Measurements from ENCODE around the gene SPPL3.

SPPL3 gene

DNA sequence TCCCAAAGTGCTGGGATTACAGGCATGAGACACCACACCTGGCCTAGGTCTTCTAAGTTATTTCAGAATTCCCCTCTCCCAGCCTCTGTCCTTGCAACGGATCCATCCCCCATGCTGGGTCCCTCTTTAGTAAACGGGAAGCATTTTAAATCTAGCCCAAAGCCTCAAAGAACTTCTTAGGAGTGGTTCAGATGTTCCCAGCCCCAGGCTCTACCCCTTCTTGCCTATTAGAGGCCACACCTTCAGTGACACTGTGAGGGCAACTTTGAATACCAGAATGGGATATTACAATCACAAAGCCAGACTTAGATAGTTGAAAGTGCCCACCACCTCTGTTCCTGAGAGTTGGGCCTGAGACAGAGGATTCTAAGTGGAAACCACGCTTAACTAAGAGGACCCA, 18.1 kb upstream of the SPPL3 start:
- Histone ChIP-seq H3K36me3 (ENCODE audit: low read length) (no peaks in the 10 kb centered on the region), H3K9me2 (replicated peaks; ENCODE audit: insufficient read depth, low read length) (no peaks in the 10 kb centered on the region), H3K4me3 (ENCODE audit: insufficient read depth, low read length, poor library complexity, severe bottlenecking) (no peak overlapping the region), H3K4me2 (ENCODE audit: low read depth, low read length, poor library complexity, severe bottlenecking) (no peak overlapping the region), H3K9ac (ENCODE audit: low read length) (no peak overlapping the region), H3F3A (ENCODE audit: insufficient read depth) (no peaks in the 10 kb centered on the region), H3K27me3 (ENCODE audit: low read length) (no peaks in the 10 kb centered on the region), H3K79me2 (ENCODE audit: insufficient read depth, low read length) (no peaks in the 10 kb centered on the region), H3K27ac (ENCODE audit: low read depth, low read length) (no peak overlapping the region), H2AFZ (ENCODE audit: low read depth, low read length, severe bottlenecking) (no peak overlapping the region), H3K9me3 (ENCODE audit: insufficient read depth, low read length) (peaks cover 8% of the 10 kb centered on the region; the same call in 1 of the 2 replicates), H4K20me1 (ENCODE audit: low read depth, low read length) (no peaks in the 10 kb centered on the region)
- TF ChIP-seq EZH2phosphoT487 (conservative IDR thresholded peaks at IDR 0.05; ENCODE audit: low read length) = no peak
- TF ChIP-seq, protein P1, sequence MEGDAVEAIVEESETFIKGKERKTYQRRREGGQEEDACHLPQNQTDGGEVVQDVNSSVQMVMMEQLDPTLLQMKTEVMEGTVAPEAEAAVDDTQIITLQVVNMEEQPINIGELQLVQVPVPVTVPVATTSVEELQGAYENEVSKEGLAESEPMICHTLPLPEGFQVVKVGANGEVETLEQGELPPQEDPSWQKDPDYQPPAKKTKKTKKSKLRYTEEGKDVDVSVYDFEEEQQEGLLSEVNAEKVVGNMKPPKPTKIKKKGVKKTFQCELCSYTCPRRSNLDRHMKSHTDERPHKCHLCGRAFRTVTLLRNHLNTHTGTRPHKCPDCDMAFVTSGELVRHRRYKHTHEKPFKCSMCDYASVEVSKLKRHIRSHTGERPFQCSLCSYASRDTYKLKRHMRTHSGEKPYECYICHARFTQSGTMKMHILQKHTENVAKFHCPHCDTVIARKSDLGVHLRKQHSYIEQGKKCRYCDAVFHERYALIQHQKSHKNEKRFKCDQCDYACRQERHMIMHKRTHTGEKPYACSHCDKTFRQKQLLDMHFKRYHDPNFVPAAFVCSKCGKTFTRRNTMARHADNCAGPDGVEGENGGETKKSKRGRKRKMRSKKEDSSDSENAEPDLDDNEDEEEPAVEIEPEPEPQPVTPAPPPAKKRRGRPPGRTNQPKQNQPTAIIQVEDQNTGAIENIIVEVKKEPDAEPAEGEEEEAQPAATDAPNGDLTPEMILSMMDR (IDR thresholded peaks at IDR 0.05; ENCODE audit: insufficient read depth, low read length, poor library complexity, severe bottlenecking) = no peak

DNA sequence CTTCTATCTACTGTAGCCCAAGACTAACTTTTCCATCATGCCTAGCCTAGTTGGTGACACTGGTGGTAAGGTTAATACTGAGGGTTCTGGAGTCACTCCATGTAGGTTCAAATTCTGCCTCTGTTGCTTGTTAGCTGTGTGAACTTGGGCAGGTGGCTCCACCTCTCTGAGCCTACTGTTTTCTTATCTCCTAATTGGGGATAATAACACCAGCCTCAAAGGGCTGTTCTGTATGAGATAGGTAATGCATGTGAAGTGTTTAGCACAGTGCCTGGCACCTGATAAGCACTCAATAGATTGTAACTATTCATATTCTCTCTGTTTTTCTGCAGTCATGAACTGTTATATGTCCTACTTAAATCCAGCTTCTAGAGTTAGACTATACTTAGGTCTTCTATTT, 17.5 kb upstream of the SPPL3 start:
- Histone ChIP-seq H3K9me3 (ENCODE audit: insufficient read depth, low read length) (peaks cover 8% of the 10 kb centered on the region; the same call in 1 of the 2 replicates), H3K27ac (ENCODE audit: low read depth, low read length) (no peak overlapping the region), H3K9me2 (replicated peaks; ENCODE audit: insufficient read depth, low read length) (no peaks in the 10 kb centered on the region), H3K9ac (ENCODE audit: low read length) (no peak overlapping the region), H4K20me1 (ENCODE audit: low read depth, low read length) (no peaks in the 10 kb centered on the region), H3K79me2 (ENCODE audit: insufficient read depth, low read length) (no peaks in the 10 kb centered on the region), H3F3A (ENCODE audit: insufficient read depth) (no peaks in the 10 kb centered on the region), H2AFZ (ENCODE audit: low read depth, low read length, severe bottlenecking) (no peak overlapping the region), H3K36me3 (ENCODE audit: low read length) (no peaks in the 10 kb centered on the region), H3K4me2 (ENCODE audit: low read depth, low read length, poor library complexity, severe bottlenecking) (no peak overlapping the region), H3K27me3 (ENCODE audit: low read length) (no peaks in the 10 kb centered on the region), H3K4me3 (ENCODE audit: insufficient read depth, low read length, poor library complexity, severe bottlenecking) (no peak overlapping the region)
- TF ChIP-seq, protein P1 (IDR thresholded peaks at IDR 0.05; ENCODE audit: insufficient read depth, low read length, poor library complexity, severe bottlenecking) = no peak
- no peak for TF ChIP-seq EZH2phosphoT487 (conservative IDR thresholded peaks at IDR 0.05; ENCODE audit: low read length)

DNA sequence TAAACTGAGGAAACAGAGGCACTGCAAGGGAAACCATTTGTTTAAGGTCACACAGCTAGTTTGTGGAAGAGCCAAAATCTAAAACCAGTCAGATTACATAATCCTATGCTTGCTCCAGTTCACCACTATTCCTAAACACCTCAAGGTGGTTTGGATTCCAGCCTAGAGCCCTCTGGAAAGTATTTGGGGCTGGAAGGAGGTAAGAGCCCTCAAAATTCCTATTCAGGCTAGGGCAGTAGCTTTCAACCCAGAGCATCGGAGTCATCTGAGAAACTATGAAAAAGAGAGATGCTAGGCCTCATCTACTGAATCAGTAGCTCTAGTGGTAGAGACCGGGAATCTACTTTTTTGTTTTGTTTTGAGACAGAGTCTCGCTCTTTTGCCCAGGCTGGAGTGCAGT, 16.0 kb upstream of the SPPL3 start:
- Histone ChIP-seq H3K27me3 (ENCODE audit: low read length) (no peaks in the 10 kb centered on the region), H3K4me2 (ENCODE audit: low read depth, low read length, poor library complexity, severe bottlenecking) (no peak overlapping the region), H3K9ac (ENCODE audit: low read length) (no peak overlapping the region), H3K36me3 (ENCODE audit: low read length) (no peaks in the 10 kb centered on the region), H3K27ac (ENCODE audit: low read depth, low read length) (no peak overlapping the region), H3K9me3 (ENCODE audit: insufficient read depth, low read length) (peaks cover 8% of the 10 kb centered on the region; the same call in 1 of the 2 replicates), H3K9me2 (replicated peaks; ENCODE audit: insufficient read depth, low read length) (no peaks in the 10 kb centered on the region), H3K79me2 (ENCODE audit: insufficient read depth, low read length) (no peaks in the 10 kb centered on the region), H3F3A (ENCODE audit: insufficient read depth) (no peaks in the 10 kb centered on the region), H4K20me1 (ENCODE audit: low read depth, low read length) (no peaks in the 10 kb centered on the region), H3K4me3 (ENCODE audit: insufficient read depth, low read length, poor library complexity, severe bottlenecking) (no peak overlapping the region), H2AFZ (ENCODE audit: low read depth, low read length, severe bottlenecking) (no peak overlapping the region)
- TF ChIP-seq, protein P1 (IDR thresholded peaks at IDR 0.05; ENCODE audit: insufficient read depth, low read length, poor library complexity, severe bottlenecking) = no peak
- no peak for TF ChIP-seq EZH2phosphoT487 (conservative IDR thresholded peaks at IDR 0.05; ENCODE audit: low read length)
